ENCODE measurements around the gene KBTBD4. TPM values are rescaled to one million over a fixed set of nuclear protein-coding genes. Genes with fewer than 3 reads are reported as not detected.
A peak's percentile ranks its signal among the peaks of the same experiment; 100 is the strongest.

Gene KBTBD4
- polyA plus RNA-seq, 3 donors = 2.8 to 16.9 (median 13.8) TPM

GRCh38 chr11:47569646-47570045 is 9.1 kb downstream of the KBTBD4 start:
- no peak overlapping the region for H3K4me2 ChIP-seq (replicated peaks; ENCODE audit: extremely low read depth, low read length, poor library complexity, severe bottlenecking)
- peaks cover 13 to 22% of the 10 kb centered on the region in 2 donors for H3K4me1 ChIP-seq (ENCODE audit: control insufficient read depth in 1 of 2, insufficient read depth in 2 of 2, low read length in 2 of 2)
- peaks cover 45 to 51% of the 10 kb centered on the region in 2 donors for H3K36me3 Mint-ChIP-seq
- no peaks in the 10 kb centered on the region for H3K27me3 Mint-ChIP-seq (ENCODE audit: low read depth in 3 of 3)
- peaks cover 12% of the 10 kb centered on the region for H3K4me1 Mint-ChIP-seq
- H2AFZ ChIP-seq (ENCODE audit: insufficient read depth, low read depth, low read length, poor library complexity, severe bottlenecking) = no peak overlapping the region
- no peaks in the 10 kb centered on the region for H3K9me3 ChIP-seq (replicated peaks in 1 of 2; ENCODE audit: control insufficient read depth in 1 of 2, insufficient read depth in 1 of 2, low read length in 2 of 2)
- H3K36me3 ChIP-seq (replicated peaks in 1 of 2; ENCODE audit: control insufficient read depth in 1 of 2, insufficient read depth in 2 of 2, low read length in 2 of 2) = peaks cover 45 to 54% of the 10 kb centered on the region in 2 donors
- H3K4me3 ChIP-seq (replicated peaks in 1 of 3; ENCODE audit: low read depth in 2 of 3, low read length in 3 of 3) = no peak overlapping the region
- H3K27ac Mint-ChIP-seq = no peak overlapping the region
- H4K20me1 ChIP-seq (ENCODE audit: insufficient read depth, low read length) = peaks cover 12% of the 10 kb centered on the region
- TF ChIP-seq CTCF (IDR thresholded peaks at IDR 0.05) = no peak
- H3K27me3 ChIP-seq (ENCODE audit: control insufficient read depth in 2 of 2, insufficient read depth in 2 of 2, low read length in 2 of 2) = no peaks in the 10 kb centered on the region
- peaks cover 84% of the 10 kb centered on the region for H3K79me2 ChIP-seq (ENCODE audit: insufficient read depth, low read length)
- 98% methylated on average over 6 of the region's 7 CpGs for WGBS (ENCODE audit: insufficient coverage)
- intact Hi-C loops (cut with micrococcal nuclease) = loop anchor here (5.0 to 10.0 kb wide), 3 partner anchors 82 to 195 kb away; partner anchors contain the start of gene FNBP4 (in 1 of the 2)
- DNase-seq = no peak
- no peak overlapping the region for H3K4me3 Mint-ChIP-seq
- no peaks in the 10 kb centered on the region for H3K9me3 Mint-ChIP-seq
- no peak overlapping the region for H3K9ac ChIP-seq (ENCODE audit: insufficient read depth, low read length, poor library complexity, severe bottlenecking)
- no peak overlapping the region for H3K27ac ChIP-seq (ENCODE audit: low read depth in 1 of 2, low read length in 2 of 2)

- H3K9ac ChIP-seq (ENCODE audit: insufficient read depth, low read length, poor library complexity, severe bottlenecking) = peak overlapping the region; percentile 83
- intact Hi-C loops (cut with micrococcal nuclease) = loop anchor here (5.0 kb wide), 2 partner anchors 79 to 84 kb away; no protein-coding TSS in a partner anchor
- WGBS (ENCODE audit: insufficient coverage) = 0% methylated on average over 6 of the region's 17 CpGs
- TF ChIP-seq CTCF (IDR thresholded peaks at IDR 0.05) = no peak
- H3K27me3 ChIP-seq (ENCODE audit: control insufficient read depth in 2 of 2, insufficient read depth in 2 of 2, low read length in 2 of 2) = no peaks in the 10 kb centered on the region
- H3K79me2 ChIP-seq (ENCODE audit: insufficient read depth, low read length) = peaks cover 63% of the 10 kb centered on the region
- Mint-ChIP-seq H3K36me3 (peaks cover 12 to 17% of the 10 kb centered on the region in 2 donors), H3K4me3 (peak overlapping the region; percentile 85 to 91), H3K27ac (peak overlapping the region; percentile 63 to 89 (median 77)), H3K27me3 (ENCODE audit: low read depth in 3 of 3) (peaks cover 0 to 2% (median 0%) of the 10 kb centered on the region in 3 donors), H3K4me1 (peaks cover 12% of the 10 kb centered on the region), H3K9me3 (no peaks in the 10 kb centered on the region)
- peak overlapping the region; percentile 100 for H2AFZ ChIP-seq (ENCODE audit: insufficient read depth, low read depth, low read length, poor library complexity, severe bottlenecking)
- peak overlapping the region; percentile 84 to 85 for H3K27ac ChIP-seq (ENCODE audit: low read depth in 1 of 2, low read length in 2 of 2)
- DNase-seq = peak in 1 of 3 donors; percentile 26
- H3K4me1 ChIP-seq (ENCODE audit: control insufficient read depth in 1 of 2, insufficient read depth in 2 of 2, low read length in 2 of 2) = peaks cover 14 to 23% of the 10 kb centered on the region in 2 donors
- H3K9me3 ChIP-seq (replicated peaks in 1 of 2; ENCODE audit: control insufficient read depth in 1 of 2, insufficient read depth in 1 of 2, low read length in 2 of 2) = no peaks in the 10 kb centered on the region
- peaks cover 5% of the 10 kb centered on the region for H4K20me1 ChIP-seq (ENCODE audit: insufficient read depth, low read length)
- peak overlapping the region; percentile 80 for H3K4me2 ChIP-seq (replicated peaks; ENCODE audit: extremely low read depth, low read length, poor library complexity, severe bottlenecking)
- H3K36me3 ChIP-seq (replicated peaks in 1 of 2; ENCODE audit: control insufficient read depth in 1 of 2, insufficient read depth in 2 of 2, low read length in 2 of 2) = peaks cover 16 to 20% of the 10 kb centered on the region in 2 donors
- peak overlapping the region; percentile 87 to 97 (median 93) for H3K4me3 ChIP-seq (replicated peaks in 1 of 3; ENCODE audit: low read depth in 2 of 3, low read length in 3 of 3)
These were observed 12.5 kb downstream of the KBTBD4 start for GRCh38 chr11:47566149-47566698.
